GM12878 (cell line): Measurements from ENCODE around the gene PRRC1.

ENCODE experiments used
- ATF7 ChIP-seq: fragments of 450-650 bp; IDR thresholded peaks from 2 replicates; pipeline ENCODE4 v1.6.1; 2016; ENCODE audit warnings: low read depth, mild to moderate bottlenecking
- CBX5 ChIP-seq: sonication (generic); IDR thresholded peaks from 2 replicates; pipeline ENCODE4 v1.6.1; 2016; ENCODE audit warnings: low read depth, moderate library complexity, mild to moderate bottlenecking, inconsistent platforms
- CHD4 ChIP-seq: fragments of 200-600 bp; sonication (generic); IDR thresholded peaks from 2 replicates; pipeline ENCODE4 v1.6.1; 2016; ENCODE audit warnings: mild to moderate bottlenecking
- EZH2 ChIP-seq: IDR thresholded peaks from 2 replicates; pipeline ENCODE4 v1.6.1; 2012; ENCODE audit warnings: low read depth, mild to moderate bottlenecking, control low read depth, inconsistent platforms, low read length, borderline replicate concordance; ENCODE audit not compliant: control insufficient read depth
- POLR2A ChIP-seq: IDR thresholded peaks from 2 replicates; pipeline ENCODE4 v1.6.1; 2011; ENCODE audit warnings: low read depth, mild to moderate bottlenecking, low read length
- ZZZ3 ChIP-seq: IDR thresholded peaks from 2 replicates; pipeline ENCODE4 v1.6.1; 2011; ENCODE audit warnings: low read depth; ENCODE audit not compliant: control insufficient read depth, insufficient read length

- TF ChIP-seq ATF7 (no peak), POLR2A (no peak), ZZZ3 (no peak), CHD4 (no peak), EZH2 (no peak), CBX5 (no peak)
These were observed 48.3 kb downstream of the PRRC1 start for GRCh38 chr5:127565586-127566270.
